GM19328 (cell line): ENCODE measurements around the gene SULT4A1.

Experiments
- ATAC-seq: cut with Tn5 transposase; IDR thresholded peaks from one replicate; pipeline ENCODE4 v1.9.1; 2021; ENCODE audit warnings: mild to moderate bottlenecking, moderate library complexity; ENCODE audit not compliant: unreplicated experiment

SULT4A1 gene

DNA sequence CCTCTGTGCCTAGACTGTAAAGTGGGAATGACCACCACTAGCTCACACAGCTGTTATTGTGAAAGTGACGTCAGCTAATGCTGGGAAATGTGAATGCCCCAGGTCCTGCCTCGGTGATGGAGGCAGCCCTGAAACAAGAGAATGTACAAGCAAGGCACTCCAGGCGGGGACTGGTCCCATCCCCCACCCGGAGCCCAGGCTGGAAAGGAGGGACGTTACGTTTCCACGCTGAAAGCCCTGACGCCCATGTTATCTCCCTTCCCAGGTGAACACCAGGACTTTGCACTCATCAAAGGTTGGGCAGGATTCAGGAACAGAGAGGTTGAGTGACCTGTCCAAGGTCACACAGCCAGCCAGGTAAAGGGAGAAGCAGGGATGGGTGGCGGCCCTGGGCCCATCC, 784 bp downstream of the SULT4A1 start:
- ATAC-seq: no peak

GRCh38 chr22:43860831-43861230, 1.5 kb downstream of the SULT4A1 start:
- no peak for ATAC-seq

- no peak for ATAC-seq
These were observed 2.2 kb downstream of the SULT4A1 start for GRCh38 chr22:43860126-43860525.

DNA sequence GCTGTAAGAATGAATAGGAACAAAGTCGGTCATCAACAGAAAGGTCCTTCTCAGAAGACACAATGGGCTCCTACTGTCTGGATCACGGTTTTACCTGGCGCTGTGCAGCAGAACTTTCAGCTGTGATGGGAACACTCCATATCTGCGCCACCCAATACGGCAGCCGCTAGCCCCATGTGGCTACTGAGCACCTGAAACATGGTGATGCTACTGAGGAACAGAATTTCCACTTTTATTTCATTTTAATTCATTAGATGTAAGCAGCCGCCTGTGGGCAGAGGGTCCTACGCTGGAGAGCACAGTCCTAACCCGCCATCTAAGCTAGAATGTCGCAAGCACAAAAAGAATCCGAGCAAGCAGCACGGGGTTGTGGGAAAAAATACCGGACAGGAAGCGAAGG, 2.7 kb downstream of the SULT4A1 start:
- no peak for ATAC-seq

- no peak for ATAC-seq
These were observed 3.1 kb downstream of the SULT4A1 start for GRCh38 chr22:43859176-43859575.

GRCh38 chr22:43858156-43858895, 4.0 kb downstream of the SULT4A1 start:
- no peak for ATAC-seq

DNA sequence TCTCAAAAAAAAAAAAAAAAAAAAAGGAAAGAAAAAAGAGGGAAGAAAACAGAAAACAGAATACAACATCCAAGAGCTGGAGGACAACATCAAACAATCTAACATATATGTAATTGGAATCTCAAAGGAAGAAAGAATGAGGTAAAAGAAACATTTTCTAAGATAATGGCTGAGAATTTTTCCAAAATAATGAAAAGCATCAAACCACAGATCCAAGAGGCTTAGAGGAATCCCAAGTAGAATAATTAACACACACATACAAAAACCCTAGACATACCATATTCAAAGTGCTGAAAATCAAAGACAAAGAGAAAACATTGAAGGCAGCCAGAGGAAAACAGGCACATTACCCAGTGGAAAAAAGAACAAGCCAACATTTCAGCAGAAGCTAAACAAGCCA, 4.9 kb downstream of the SULT4A1 start:
- ATAC-seq: no peak

DNA sequence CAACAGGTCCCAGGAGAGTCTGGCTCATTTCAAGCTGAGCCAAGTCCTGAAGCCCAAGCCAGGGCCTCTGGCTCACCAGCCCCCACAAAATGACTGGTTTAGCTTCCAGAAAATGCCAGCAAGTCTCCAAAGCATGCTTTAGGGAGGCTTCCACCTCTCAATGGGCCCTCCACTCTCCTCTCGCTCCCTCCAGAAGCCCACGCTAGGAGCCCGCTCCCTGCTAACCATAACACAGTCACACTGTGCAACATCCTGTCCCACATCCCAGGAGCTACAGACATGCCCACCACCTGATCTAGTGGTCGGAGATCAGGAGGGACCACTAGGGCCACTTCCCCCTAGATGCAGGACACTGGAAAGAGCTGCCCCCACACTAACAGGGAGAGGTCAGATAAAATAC, 6.9 kb downstream of the SULT4A1 start:
- no peak for ATAC-seq

DNA sequence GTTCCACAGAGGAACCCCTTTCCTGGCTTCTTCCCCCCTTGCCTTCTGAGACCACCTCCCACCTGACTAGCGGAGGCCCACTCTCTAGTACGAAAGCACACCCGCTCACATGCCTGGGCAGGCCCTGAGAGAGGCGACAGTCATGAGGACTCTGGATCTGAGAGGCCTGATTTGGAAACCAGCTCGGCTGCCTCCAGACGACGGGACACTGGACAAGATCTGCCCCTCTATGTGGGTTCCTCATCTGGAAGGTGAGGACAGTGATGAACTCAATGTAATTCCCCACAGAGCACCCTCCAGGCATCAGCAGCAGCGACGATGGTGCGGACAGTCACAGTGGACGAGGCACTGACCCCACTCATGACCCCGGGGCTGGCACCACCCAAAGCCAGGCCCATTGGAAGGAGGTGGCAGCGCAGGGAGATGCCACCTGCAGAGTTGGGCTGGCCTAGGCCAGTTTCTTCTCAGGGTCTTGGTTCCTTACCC, 7.5 kb downstream of the SULT4A1 start:
- no peak for ATAC-seq

- ATAC-seq: no peak
These were observed 8.1 kb downstream of the SULT4A1 start for GRCh38 chr22:43854121-43854785.

- no peak for ATAC-seq
These were observed 8.9 kb downstream of the SULT4A1 start for GRCh38 chr22:43853328-43853931.

- no peak for ATAC-seq
These were observed 9.6 kb downstream of the SULT4A1 start for GRCh38 chr22:43852573-43853327.

DNA sequence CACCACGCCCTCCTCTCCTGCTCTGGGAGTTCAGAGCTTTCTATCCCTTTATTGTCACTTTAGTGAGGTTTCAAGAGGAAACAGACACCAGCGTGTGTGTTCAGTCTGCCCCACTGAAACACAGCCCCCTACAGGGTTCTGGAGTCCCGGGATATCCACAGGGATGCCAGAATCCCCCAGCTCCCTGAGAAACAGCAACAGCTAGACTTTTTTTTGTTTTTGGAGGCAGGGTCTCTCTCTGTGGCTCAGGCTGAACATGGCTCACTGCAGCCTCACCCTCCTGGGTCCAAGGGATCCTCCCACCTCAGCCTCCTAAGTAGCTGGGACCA, 10.4 kb downstream of the SULT4A1 start:
- no peak for ATAC-seq

GRCh38 chr22:43851058-43851978, 11.0 kb downstream of the SULT4A1 start:
- ATAC-seq: no peak

GRCh38 chr22:43850529-43850928, 11.8 kb downstream of the SULT4A1 start:
- no peak for ATAC-seq

- ATAC-seq: no peak
These were observed 12.6 kb downstream of the SULT4A1 start for GRCh38 chr22:43849731-43850130.

DNA sequence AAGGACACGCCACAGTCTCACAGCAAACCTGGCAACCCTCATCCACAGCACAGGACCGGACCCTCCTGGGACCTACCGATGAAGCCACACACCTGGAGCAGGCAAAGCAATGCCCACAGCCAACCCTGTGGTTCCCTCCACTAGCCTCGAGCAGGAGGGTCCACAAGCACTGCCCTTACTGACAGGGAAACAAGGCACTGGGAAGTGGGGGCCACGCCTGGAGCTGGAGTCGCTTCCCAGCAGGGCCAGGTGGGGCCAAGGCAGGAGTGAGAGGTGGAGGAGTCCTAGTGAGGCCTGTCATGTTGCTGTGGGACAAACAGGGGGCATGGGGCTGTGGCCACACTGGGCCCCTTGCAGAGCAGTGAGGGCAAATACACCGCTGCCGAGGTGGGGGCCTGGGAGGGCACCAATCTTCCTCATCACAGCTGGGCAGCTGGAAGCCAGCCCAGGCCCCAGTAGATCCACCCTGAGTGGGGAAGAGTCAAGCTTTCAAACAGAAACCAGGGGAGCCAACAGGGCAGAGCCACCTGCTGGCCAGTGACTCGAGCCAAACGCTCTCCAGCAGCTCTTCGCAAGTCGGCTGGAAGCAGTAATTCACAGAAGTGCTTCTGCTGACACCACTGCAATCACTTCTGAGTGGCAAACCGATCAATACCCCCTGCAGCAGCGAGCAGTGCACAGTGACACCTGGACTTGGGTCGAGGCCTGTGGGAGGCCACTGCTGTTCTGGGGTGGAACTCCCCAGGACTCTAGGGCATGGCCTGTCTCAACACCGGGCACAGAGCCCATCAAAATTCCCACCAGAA, 13.7 kb downstream of the SULT4A1 start:
- ATAC-seq: no peak

- ATAC-seq: no peak
These were observed 14.7 kb downstream of the SULT4A1 start for GRCh38 chr22:43847376-43848289.

DNA sequence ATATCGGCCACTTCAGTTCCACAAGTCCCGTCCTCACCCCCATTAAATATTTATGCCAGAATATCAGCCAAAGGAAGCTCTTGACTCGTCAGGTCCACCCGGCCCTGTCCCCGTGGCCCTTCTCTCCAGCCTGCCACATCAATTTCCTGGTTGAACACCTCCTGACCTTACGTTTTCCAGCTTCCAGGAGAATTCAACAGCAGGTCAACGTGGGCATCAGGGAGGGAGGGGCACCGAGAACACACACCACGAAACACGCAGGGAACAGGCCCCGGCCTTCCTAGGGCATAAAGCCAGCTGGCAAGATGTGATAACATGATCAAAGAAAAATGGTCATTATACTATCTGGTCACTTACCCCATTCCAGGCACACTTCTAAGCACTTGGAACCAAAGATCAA, 15.3 kb downstream of the SULT4A1 start:
- ATAC-seq: no peak
